SH-SY5Y (cell line): Measurements from ENCODE around the gene GTF2H4.

Source experiments
- GATA2 ChIP-seq: IDR thresholded peaks from 2 replicates; pipeline ENCODE4 v1.6.1; 2011; ENCODE audit warnings: mild to moderate bottlenecking, low read depth, low read length
- GATA3 ChIP-seq: IDR thresholded peaks from 2 replicates; pipeline ENCODE4 v1.6.1; 2011; ENCODE audit warnings: low read depth, mild to moderate bottlenecking, low read length, moderate library complexity

- TF ChIP-seq GATA3 (no peak), GATA2 (no peak)
Observed at GRCh38 chr6:30957716-30958115, 49.7 kb downstream of the GTF2H4 start.
